ENCODE measurements around the gene CORO2A.

Gene CORO2A

GRCh38 chr9:98219794-98220370, 27.4 kb upstream of the CORO2A start:
- Histone ChIP-seq H3K27me3 (ENCODE audit: control insufficient read depth, insufficient read depth, low read length) (no peaks in the 10 kb centered on the region), H3K9me3 (ENCODE audit: control insufficient read depth, insufficient read depth, low read length) (no peaks in the 10 kb centered on the region), H3K4me1 (ENCODE audit: control insufficient read depth, insufficient read depth, low read length) (peaks cover 8% of the 10 kb centered on the region), H3K27ac (ENCODE audit: low read length) (peak overlapping the region; percentile 73), H3K4me3 (ENCODE audit: low read length) (no peak overlapping the region), H3K36me3 (ENCODE audit: control insufficient read depth, insufficient read depth, low read length) (peaks cover 2% of the 10 kb centered on the region)
- DNase-seq (ENCODE audit: low read depth, low spot score): no peak
- no CpG with 5 or more reads among the region's 11 CpGs for WGBS (ENCODE audit: insufficient coverage, insufficient read length)

- WGBS (ENCODE audit: insufficient coverage, insufficient read length): no CpG with 5 or more reads among the region's 7 CpGs
- Histone ChIP-seq H3K9me3 (ENCODE audit: control insufficient read depth, insufficient read depth, low read length) (no peaks in the 10 kb centered on the region), H3K4me3 (ENCODE audit: low read length) (no peak overlapping the region), H3K27me3 (ENCODE audit: control insufficient read depth, insufficient read depth, low read length) (no peaks in the 10 kb centered on the region), H3K4me1 (ENCODE audit: control insufficient read depth, insufficient read depth, low read length) (peaks cover 8% of the 10 kb centered on the region), H3K27ac (ENCODE audit: low read length) (peak overlapping the region; percentile 73), H3K36me3 (ENCODE audit: control insufficient read depth, insufficient read depth, low read length) (peaks cover 2% of the 10 kb centered on the region)
- DNase-seq (ENCODE audit: low read depth, low spot score): no peak
Observed at GRCh38 chr9:98219364-98219716, 26.9 kb upstream of the CORO2A start.

- peak overlapping the region; percentile 73 for H3K27ac ChIP-seq (ENCODE audit: low read length)
- no CpG with 5 or more reads among the region's 11 CpGs for whole genome bisulfite sequencing (ENCODE audit: insufficient coverage, insufficient read length)
- peak; percentile 80 for DNase-seq (ENCODE audit: low read depth, low spot score)
Observed at GRCh38 chr9:98218562-98219363, 26.3 kb upstream of the CORO2A start.

GRCh38 chr9:98217255-98217654, 24.8 kb upstream of the CORO2A start:
- Histone ChIP-seq H3K27me3 (ENCODE audit: control insufficient read depth, insufficient read depth, low read length) (no peaks in the 10 kb centered on the region), H3K4me1 (ENCODE audit: control insufficient read depth, insufficient read depth, low read length) (peaks cover 7% of the 10 kb centered on the region), H3K4me3 (ENCODE audit: low read length) (no peak overlapping the region), H3K36me3 (ENCODE audit: control insufficient read depth, insufficient read depth, low read length) (peaks cover 2% of the 10 kb centered on the region), H3K27ac (ENCODE audit: low read length) (no peak overlapping the region), H3K9me3 (ENCODE audit: control insufficient read depth, insufficient read depth, low read length) (no peaks in the 10 kb centered on the region)
- WGBS (ENCODE audit: insufficient coverage, insufficient read length): no CpG with 5 or more reads among the region's 2 CpGs
- DNase-seq (ENCODE audit: low read depth, low spot score): no peak

More at GRCh38 chr9:98218562-98219363, 26.3 kb upstream of the CORO2A start:
- Histone ChIP-seq H3K4me3 (ENCODE audit: low read length) (no peak overlapping the region), H3K4me1 (ENCODE audit: control insufficient read depth, insufficient read depth, low read length) (peaks cover 8% of the 10 kb centered on the region), H3K9me3 (ENCODE audit: control insufficient read depth, insufficient read depth, low read length) (no peaks in the 10 kb centered on the region), H3K36me3 (ENCODE audit: control insufficient read depth, insufficient read depth, low read length) (peaks cover 2% of the 10 kb centered on the region), H3K27me3 (ENCODE audit: control insufficient read depth, insufficient read depth, low read length) (no peaks in the 10 kb centered on the region)

GRCh38 chr9:98216391-98216790, 24.0 kb upstream of the CORO2A start:
- Histone ChIP-seq H3K4me3 (ENCODE audit: low read length) (no peak overlapping the region), H3K9me3 (ENCODE audit: control insufficient read depth, insufficient read depth, low read length) (no peaks in the 10 kb centered on the region), H3K4me1 (ENCODE audit: control insufficient read depth, insufficient read depth, low read length) (peaks cover 7% of the 10 kb centered on the region), H3K27me3 (ENCODE audit: control insufficient read depth, insufficient read depth, low read length) (no peaks in the 10 kb centered on the region), H3K27ac (ENCODE audit: low read length) (no peak overlapping the region), H3K36me3 (ENCODE audit: control insufficient read depth, insufficient read depth, low read length) (peaks cover 2% of the 10 kb centered on the region)
- no peak for DNase-seq (ENCODE audit: low read depth, low spot score)
- WGBS (ENCODE audit: insufficient coverage, insufficient read length): no CpG with 5 or more reads among the region's 3 CpGs

GRCh38 chr9:98215821-98216220, 23.4 kb upstream of the CORO2A start:
- Histone ChIP-seq H3K27me3 (ENCODE audit: control insufficient read depth, insufficient read depth, low read length) (no peaks in the 10 kb centered on the region), H3K9me3 (ENCODE audit: control insufficient read depth, insufficient read depth, low read length) (no peaks in the 10 kb centered on the region), H3K27ac (ENCODE audit: low read length) (no peak overlapping the region), H3K36me3 (ENCODE audit: control insufficient read depth, insufficient read depth, low read length) (peaks cover 2% of the 10 kb centered on the region), H3K4me3 (ENCODE audit: low read length) (no peak overlapping the region), H3K4me1 (ENCODE audit: control insufficient read depth, insufficient read depth, low read length) (peaks cover 7% of the 10 kb centered on the region)
- WGBS (ENCODE audit: insufficient coverage, insufficient read length): no CpG with 5 or more reads among the region's 9 CpGs
- DNase-seq (ENCODE audit: low read depth, low spot score): no peak

GRCh38 chr9:98215271-98215670, 22.8 kb upstream of the CORO2A start:
- H3K36me3 ChIP-seq (ENCODE audit: control insufficient read depth, insufficient read depth, low read length): peaks cover 6% of the 10 kb centered on the region
- DNase-seq (ENCODE audit: low read depth, low spot score): no peak
- H3K9me3 ChIP-seq (ENCODE audit: control insufficient read depth, insufficient read depth, low read length): no peaks in the 10 kb centered on the region
- H3K27ac ChIP-seq (ENCODE audit: low read length): no peak overlapping the region
- H3K27me3 ChIP-seq (ENCODE audit: control insufficient read depth, insufficient read depth, low read length): no peaks in the 10 kb centered on the region
- H3K4me1 ChIP-seq (ENCODE audit: control insufficient read depth, insufficient read depth, low read length): peaks cover 7% of the 10 kb centered on the region
- no CpG with 5 or more reads among the region's 5 CpGs for WGBS (ENCODE audit: insufficient coverage, insufficient read length)
- H3K4me3 ChIP-seq (ENCODE audit: low read length): no peak overlapping the region

- H3K4me3 ChIP-seq (ENCODE audit: low read length): no peak overlapping the region
Observed at GRCh38 chr9:98214811-98215210, 22.4 kb upstream of the CORO2A start.

GRCh38 chr9:98211260-98211659, 18.8 kb upstream of the CORO2A start:
- peaks cover 10% of the 10 kb centered on the region for H3K36me3 ChIP-seq (ENCODE audit: control insufficient read depth, insufficient read depth, low read length)

More at GRCh38 chr9:98214811-98215210, 22.4 kb upstream of the CORO2A start:
- no peaks in the 10 kb centered on the region for H3K9me3 ChIP-seq (ENCODE audit: control insufficient read depth, insufficient read depth, low read length)
- WGBS (ENCODE audit: insufficient coverage, insufficient read length): no CpG with 5 or more reads among the region's 6 CpGs
- DNase-seq (ENCODE audit: low read depth, low spot score): no peak
- H3K27me3 ChIP-seq (ENCODE audit: control insufficient read depth, insufficient read depth, low read length): no peaks in the 10 kb centered on the region
- peaks cover 6% of the 10 kb centered on the region for H3K36me3 ChIP-seq (ENCODE audit: control insufficient read depth, insufficient read depth, low read length)
- peaks cover 5% of the 10 kb centered on the region for H3K4me1 ChIP-seq (ENCODE audit: control insufficient read depth, insufficient read depth, low read length)
- no peak overlapping the region for H3K27ac ChIP-seq (ENCODE audit: low read length)

GRCh38 chr9:98210435-98210834, 18.0 kb upstream of the CORO2A start:
- no peak overlapping the region for H3K4me3 ChIP-seq (ENCODE audit: low read length)
- DNase-seq (ENCODE audit: low read depth, low spot score): no peak
- H3K9me3 ChIP-seq (ENCODE audit: control insufficient read depth, insufficient read depth, low read length): no peaks in the 10 kb centered on the region
- H3K4me1 ChIP-seq (ENCODE audit: control insufficient read depth, insufficient read depth, low read length): peaks cover 1% of the 10 kb centered on the region; the same call in 1 of the 2 replicates
- WGBS (ENCODE audit: insufficient coverage, insufficient read length): no CpG with 5 or more reads among the region's 9 CpGs
- no peak overlapping the region for H3K27ac ChIP-seq (ENCODE audit: low read length)
- peaks cover 10% of the 10 kb centered on the region for H3K36me3 ChIP-seq (ENCODE audit: control insufficient read depth, insufficient read depth, low read length)
- H3K27me3 ChIP-seq (ENCODE audit: control insufficient read depth, insufficient read depth, low read length): no peaks in the 10 kb centered on the region

More at GRCh38 chr9:98211260-98211659, 18.8 kb upstream of the CORO2A start:
- no peak overlapping the region for H3K27ac ChIP-seq (ENCODE audit: low read length)
- no CpG with 5 or more reads among the region's 3 CpGs for WGBS (ENCODE audit: insufficient coverage, insufficient read length)
- H3K9me3 ChIP-seq (ENCODE audit: control insufficient read depth, insufficient read depth, low read length): no peaks in the 10 kb centered on the region
- no peaks in the 10 kb centered on the region for H3K27me3 ChIP-seq (ENCODE audit: control insufficient read depth, insufficient read depth, low read length)
- H3K4me3 ChIP-seq (ENCODE audit: low read length): no peak overlapping the region
- peaks cover 1% of the 10 kb centered on the region for H3K4me1 ChIP-seq (ENCODE audit: control insufficient read depth, insufficient read depth, low read length)
- DNase-seq (ENCODE audit: low read depth, low spot score): no peak
